OCI-LY3 (cell line): ENCODE data around the gene NR5A1.

ENCODE experiments used
- EZH2phosphoT487 ChIP-seq: fragments of 200-600 bp; shearing (Covaris generic); IDR thresholded peaks from 2 replicates; pipeline ENCODE4 v1.6.1; 2018; ENCODE audit warnings: antibody characterized with exemption, mixed run types, low read depth
- TF ChIP-seq, protein P1 (sequence below): fragments of 200-600, 300-600 bp; sonication (generic); IDR thresholded peaks from 2 replicates; pipeline ENCODE4 v1.5.1; 2014; ENCODE audit warnings: antibody characterized with exemption, low read length, low read depth

- TF ChIP-seq, protein P1, sequence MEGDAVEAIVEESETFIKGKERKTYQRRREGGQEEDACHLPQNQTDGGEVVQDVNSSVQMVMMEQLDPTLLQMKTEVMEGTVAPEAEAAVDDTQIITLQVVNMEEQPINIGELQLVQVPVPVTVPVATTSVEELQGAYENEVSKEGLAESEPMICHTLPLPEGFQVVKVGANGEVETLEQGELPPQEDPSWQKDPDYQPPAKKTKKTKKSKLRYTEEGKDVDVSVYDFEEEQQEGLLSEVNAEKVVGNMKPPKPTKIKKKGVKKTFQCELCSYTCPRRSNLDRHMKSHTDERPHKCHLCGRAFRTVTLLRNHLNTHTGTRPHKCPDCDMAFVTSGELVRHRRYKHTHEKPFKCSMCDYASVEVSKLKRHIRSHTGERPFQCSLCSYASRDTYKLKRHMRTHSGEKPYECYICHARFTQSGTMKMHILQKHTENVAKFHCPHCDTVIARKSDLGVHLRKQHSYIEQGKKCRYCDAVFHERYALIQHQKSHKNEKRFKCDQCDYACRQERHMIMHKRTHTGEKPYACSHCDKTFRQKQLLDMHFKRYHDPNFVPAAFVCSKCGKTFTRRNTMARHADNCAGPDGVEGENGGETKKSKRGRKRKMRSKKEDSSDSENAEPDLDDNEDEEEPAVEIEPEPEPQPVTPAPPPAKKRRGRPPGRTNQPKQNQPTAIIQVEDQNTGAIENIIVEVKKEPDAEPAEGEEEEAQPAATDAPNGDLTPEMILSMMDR: no peak
- no peak for TF ChIP-seq EZH2phosphoT487
Measured at GRCh38 chr9:124552273-124552605, 45.0 kb upstream of the NR5A1 start.
